Stimulated activated CD8-positive, alpha-beta memory T cell treated with anti-CD3 and anti-CD28 coated beads, Interleukin-12 subunit alpha, Interleukin-12 subunit beta, amount 100 ng/mL, for 24 hours (primary cell): ENCODE results near the gene CCDC102B.
"Not testable (repeated sequence)": the region's sequence is repeated elsewhere in the genome, so short reads cannot be mapped to it uniquely, and the experiment has no call there.

Experiments
- DNase-seq: peaks from one replicate; pipeline ENCODE4 v3.0.0-alpha.2; 2020; ENCODE audit errors: extremely low read depth

The CCDC102B gene

GRCh38 chr18:68830256-68831045 lies 32.6 kb downstream of the CCDC102B start:
- DNase-seq, result no peak

- no peak for DNase-seq
Measured at GRCh38 chr18:68833756-68834155, 35.9 kb downstream of the CCDC102B start.

- no peak for DNase-seq
Measured at GRCh38 chr18:68837665-68838451, 40.0 kb downstream of the CCDC102B start.

GRCh38 chr18:68839701-68840100 lies 41.8 kb downstream of the CCDC102B start:
- no peak for DNase-seq

- DNase-seq, result no peak
Measured at GRCh38 chr18:68840554-68841263, 42.8 kb downstream of the CCDC102B start.

GRCh38 chr18:68841301-68841700 lies 43.4 kb downstream of the CCDC102B start:
- no peak for DNase-seq

- DNase-seq, result no peak
Measured at GRCh38 chr18:68842951-68843350, 45.1 kb downstream of the CCDC102B start.

- no peak for DNase-seq
Measured at GRCh38 chr18:68843473-68844089, 45.7 kb downstream of the CCDC102B start.

- no peak for DNase-seq
Measured at GRCh38 chr18:68847219-68847837, 49.4 kb downstream of the CCDC102B start.

- DNase-seq, result no peak
Measured at GRCh38 chr18:68848242-68848641, 50.4 kb downstream of the CCDC102B start.

- DNase-seq, result no peak
Measured at GRCh38 chr18:68854786-68855391, 57.0 kb downstream of the CCDC102B start.

- no peak for DNase-seq
Measured at GRCh38 chr18:68855491-68855890, 57.6 kb downstream of the CCDC102B start.

GRCh38 chr18:68861365-68861764 lies 63.5 kb downstream of the CCDC102B start:
- no peak for DNase-seq

GRCh38 chr18:68865021-68865420 lies 67.1 kb downstream of the CCDC102B start:
- DNase-seq, result no peak

- no peak for DNase-seq
Measured at GRCh38 chr18:68865503-68865902, 67.6 kb downstream of the CCDC102B start.

GRCh38 chr18:68873003-68873402 lies 75.1 kb downstream of the CCDC102B start:
- DNase-seq, result no peak

GRCh38 chr18:68874361-68874760 lies 76.5 kb downstream of the CCDC102B start:
- no peak for DNase-seq

GRCh38 chr18:68879947-68880346 lies 82.1 kb downstream of the CCDC102B start:
- not testable (repeated sequence) for DNase-seq

- DNase-seq, result no peak
Measured at GRCh38 chr18:68887410-68887809, 89.5 kb downstream of the CCDC102B start.

GRCh38 chr18:68893354-68893753 lies 95.5 kb downstream of the CCDC102B start:
- DNase-seq, result no peak

- no peak for DNase-seq
Measured at GRCh38 chr18:68897286-68897685, 99.4 kb downstream of the CCDC102B start.
